Stimulated activated naive CD8-positive, alpha-beta T cell treated with anti-CD3 and anti-CD28 coated beads, Interleukin-15, Interleukin-2, amounts not matched to agents 100 ng/mL and 50 ng/mL, for 24 hours (primary cell): ENCODE data around the gene AQP3.
A peak's percentile ranks its signal among the peaks of the same experiment; 100 is the strongest.

Experiments used
- H3K27ac Mint-ChIP-seq: one replicate; pipeline ENCODE4 v1.8.0; 2021; ENCODE audit warnings: mild to moderate bottlenecking, mixed read lengths
- H3K27me3 Mint-ChIP-seq: one replicate; pipeline ENCODE4 v1.8.0; 2021; ENCODE audit warnings: mixed read lengths
- H3K36me3 Mint-ChIP-seq: one replicate; pipeline ENCODE4 v1.8.0; 2021; ENCODE audit warnings: low read depth, mixed read lengths
- H3K4me1 Mint-ChIP-seq: one replicate; pipeline ENCODE4 v1.8.0; 2021; ENCODE audit warnings: low read depth, mixed read lengths
- H3K4me3 Mint-ChIP-seq: one replicate; pipeline ENCODE4 v1.8.0; 2021; ENCODE audit warnings: mild to moderate bottlenecking, mixed read lengths
- H3K9me3 Mint-ChIP-seq: one replicate; pipeline ENCODE4 v1.8.0; 2021; ENCODE audit warnings: mixed read lengths

The AQP3 gene

DNA sequence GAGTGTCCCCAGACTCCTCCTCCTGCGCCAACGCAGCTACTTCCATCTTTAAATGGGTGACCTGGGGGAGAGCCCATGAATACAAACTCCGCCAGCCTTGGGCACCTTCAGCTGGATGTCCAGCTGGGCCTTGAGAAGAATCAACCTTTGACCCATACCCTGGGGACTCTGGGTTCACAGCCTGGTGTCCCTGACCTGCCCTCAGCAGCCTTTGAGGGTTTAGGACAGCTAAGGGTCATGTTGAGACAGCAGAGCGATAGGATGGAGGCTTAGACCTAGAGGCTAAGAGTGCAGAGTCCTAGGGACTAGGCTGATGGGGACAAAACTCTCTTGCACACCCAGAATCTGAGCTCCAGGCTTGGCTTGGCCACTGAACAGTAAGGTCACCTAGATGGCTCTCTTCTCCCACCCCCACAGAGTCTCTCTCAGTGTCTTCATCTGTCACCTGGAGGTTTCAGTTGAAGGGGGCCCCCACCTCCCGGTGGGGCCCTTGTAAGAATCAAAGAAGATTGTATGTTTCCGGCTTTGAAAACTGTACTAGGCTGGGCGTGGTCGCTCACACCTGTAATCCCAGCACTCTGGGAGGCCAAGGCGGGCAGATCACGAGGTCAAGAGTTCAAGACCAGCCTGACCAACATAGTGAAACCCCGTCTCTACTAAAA lies 6.7 kb upstream of the AQP3 start:
- Mint-ChIP-seq H3K36me3 (no peaks in the 10 kb centered on the region), H3K27ac (peak overlapping the region; percentile 26), H3K9me3 (no peaks in the 10 kb centered on the region), H3K27me3 (no peaks in the 10 kb centered on the region), H3K4me3 (no peak overlapping the region), H3K4me1 (peaks cover 61% of the 10 kb centered on the region)

- Mint-ChIP-seq H3K27me3 (no peaks in the 10 kb centered on the region), H3K27ac (peak overlapping the region; percentile 58), H3K4me3 (no peak overlapping the region), H3K4me1 (peaks cover 55% of the 10 kb centered on the region), H3K36me3 (no peaks in the 10 kb centered on the region), H3K9me3 (no peaks in the 10 kb centered on the region)
Measured at GRCh38 chr9:33453286-33453860, 6.0 kb upstream of the AQP3 start.

DNA sequence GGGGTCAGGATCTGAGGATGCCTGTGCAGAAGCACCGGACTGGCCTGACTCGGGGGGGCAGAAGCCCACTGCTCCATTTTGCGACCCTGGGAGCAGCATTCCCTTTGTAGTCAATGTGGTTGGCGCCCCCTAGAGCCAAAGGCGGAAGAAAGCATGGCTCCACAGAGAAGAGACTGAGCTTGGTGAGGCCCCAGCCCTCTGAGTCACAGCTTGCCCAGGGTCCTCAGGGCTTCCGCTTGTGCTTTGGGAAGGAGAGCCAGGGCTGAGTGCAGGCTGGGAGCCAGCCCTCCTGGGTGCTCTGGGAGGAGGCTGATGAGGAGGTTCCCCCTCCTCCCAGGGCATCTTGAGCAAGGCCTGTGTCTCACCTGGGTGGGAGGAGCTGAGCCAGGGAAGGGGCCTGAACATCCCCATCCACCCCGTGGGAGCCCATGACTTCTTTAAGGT lies 5.5 kb upstream of the AQP3 start:
- Mint-ChIP-seq H3K27me3 (no peaks in the 10 kb centered on the region), H3K9me3 (no peaks in the 10 kb centered on the region), H3K27ac (peak overlapping the region; percentile 82), H3K4me3 (peak overlapping the region; percentile 41), H3K4me1 (peaks cover 57% of the 10 kb centered on the region), H3K36me3 (no peaks in the 10 kb centered on the region)

DNA sequence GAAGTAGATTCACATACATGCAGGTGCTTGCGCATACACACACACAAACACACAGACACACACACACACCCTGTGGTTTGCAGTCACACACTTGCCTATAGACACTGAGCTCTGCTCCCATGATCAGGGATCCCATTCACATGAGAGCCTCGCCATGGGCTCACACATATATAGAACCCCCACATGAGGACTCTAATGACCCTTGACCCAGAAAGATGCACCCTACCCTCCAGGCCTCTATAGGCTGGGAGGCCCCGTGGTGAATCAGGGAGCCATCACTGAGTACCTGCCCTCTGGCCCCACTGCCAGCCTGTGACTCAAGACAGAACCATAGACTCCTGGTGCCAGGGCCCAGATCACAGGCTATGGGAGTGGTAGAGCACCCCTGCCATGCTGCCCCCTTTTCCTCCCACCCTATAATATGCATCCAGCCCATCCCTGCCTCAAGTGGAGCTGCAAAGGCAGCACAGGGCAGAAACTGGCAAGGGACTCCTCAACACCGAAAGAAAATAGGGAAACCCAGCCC lies 3.3 kb upstream of the AQP3 start:
- H3K36me3 Mint-ChIP-seq, result no peaks in the 10 kb centered on the region
- no peak overlapping the region for H3K27ac Mint-ChIP-seq
- no peaks in the 10 kb centered on the region for H3K27me3 Mint-ChIP-seq
- H3K4me3 Mint-ChIP-seq, result no peak overlapping the region
- no peaks in the 10 kb centered on the region for H3K9me3 Mint-ChIP-seq
- peaks cover 56% of the 10 kb centered on the region for H3K4me1 Mint-ChIP-seq

- Mint-ChIP-seq H3K4me1 (peaks cover 62% of the 10 kb centered on the region), H3K27me3 (no peaks in the 10 kb centered on the region), H3K4me3 (no peak overlapping the region), H3K36me3 (no peaks in the 10 kb centered on the region), H3K27ac (no peak overlapping the region), H3K9me3 (no peaks in the 10 kb centered on the region)
Measured at GRCh38 chr9:33449715-33450114, 2.3 kb upstream of the AQP3 start.

GRCh38 chr9:33447799-33448553 lies 583 bp upstream of the AQP3 start:
- no peaks in the 10 kb centered on the region for H3K9me3 Mint-ChIP-seq
- H3K27me3 Mint-ChIP-seq, result no peaks in the 10 kb centered on the region
- H3K36me3 Mint-ChIP-seq, result no peaks in the 10 kb centered on the region
- H3K4me1 Mint-ChIP-seq, result peaks cover 46% of the 10 kb centered on the region
- peak overlapping the region; percentile 58 for H3K27ac Mint-ChIP-seq
- H3K4me3 Mint-ChIP-seq, result peak overlapping the region; percentile 77

GRCh38 chr9:33446240-33446945 lies 1.0 kb downstream of the AQP3 start:
- peaks cover 39% of the 10 kb centered on the region for H3K4me1 Mint-ChIP-seq

DNA sequence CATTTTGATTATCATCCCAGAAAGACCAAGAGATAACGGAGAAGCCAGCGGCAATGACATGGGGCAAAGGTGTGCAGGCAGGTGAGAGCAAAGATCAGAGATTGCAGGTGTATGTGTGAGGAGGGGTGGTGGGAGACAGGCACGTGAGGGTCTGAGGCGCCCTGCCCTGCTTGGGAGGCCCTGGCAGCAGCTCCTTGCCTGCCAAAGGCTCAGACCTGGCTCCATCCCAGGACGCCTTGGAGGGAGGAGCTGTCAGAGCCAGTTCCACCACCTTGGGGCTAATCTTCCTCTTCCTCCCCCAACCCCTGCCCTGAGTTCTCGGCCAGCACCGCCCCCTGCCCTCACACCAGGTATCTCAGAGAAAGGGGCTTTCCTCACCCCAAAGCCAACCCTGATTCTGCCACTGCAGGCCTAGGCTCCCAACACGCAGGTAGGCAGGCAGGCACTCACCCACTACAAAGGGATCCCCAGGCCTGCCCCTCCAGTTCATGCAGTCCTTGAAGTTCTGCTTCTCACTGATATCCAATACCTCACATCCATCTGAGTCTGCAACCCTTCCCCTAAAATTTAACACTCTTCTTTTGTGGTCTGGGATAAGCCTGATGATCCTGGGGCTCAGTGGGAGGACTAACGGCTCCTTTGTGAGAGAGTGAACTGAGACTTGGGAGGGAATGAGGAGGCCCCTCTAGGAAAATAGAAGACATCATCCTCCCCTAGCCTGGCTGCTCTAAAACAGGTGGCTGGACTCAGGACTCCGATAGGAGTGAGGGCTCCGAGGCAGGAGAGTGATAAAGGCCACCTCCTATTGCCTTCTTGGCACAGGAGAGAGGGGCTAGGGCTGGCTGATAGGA lies 1.8 kb downstream of the AQP3 start:
- no peaks in the 10 kb centered on the region for H3K9me3 Mint-ChIP-seq
- no peaks in the 10 kb centered on the region for H3K27me3 Mint-ChIP-seq
- H3K36me3 Mint-ChIP-seq, result no peaks in the 10 kb centered on the region
- H3K4me3 Mint-ChIP-seq, result peak overlapping the region; percentile 86
- no peak overlapping the region for H3K27ac Mint-ChIP-seq
- peaks cover 39% of the 10 kb centered on the region for H3K4me1 Mint-ChIP-seq

More at GRCh38 chr9:33446240-33446945, 1.0 kb downstream of the AQP3 start:
- H3K27me3 Mint-ChIP-seq, result no peaks in the 10 kb centered on the region
- H3K27ac Mint-ChIP-seq, result peak overlapping the region; percentile 88
- H3K9me3 Mint-ChIP-seq, result no peaks in the 10 kb centered on the region
- no peaks in the 10 kb centered on the region for H3K36me3 Mint-ChIP-seq
- peak overlapping the region; percentile 86 for H3K4me3 Mint-ChIP-seq

- Mint-ChIP-seq H3K27ac (no peak overlapping the region), H3K9me3 (no peaks in the 10 kb centered on the region), H3K4me1 (peaks cover 39% of the 10 kb centered on the region), H3K4me3 (no peak overlapping the region), H3K27me3 (no peaks in the 10 kb centered on the region), H3K36me3 (no peaks in the 10 kb centered on the region)
Measured at GRCh38 chr9:33443464-33444154, 3.8 kb downstream of the AQP3 start.

GRCh38 chr9:33443047-33443446 lies 4.3 kb downstream of the AQP3 start:
- Mint-ChIP-seq H3K36me3 (no peaks in the 10 kb centered on the region), H3K27me3 (no peaks in the 10 kb centered on the region), H3K27ac (no peak overlapping the region), H3K4me3 (no peak overlapping the region), H3K4me1 (peaks cover 33% of the 10 kb centered on the region), H3K9me3 (no peaks in the 10 kb centered on the region)

DNA sequence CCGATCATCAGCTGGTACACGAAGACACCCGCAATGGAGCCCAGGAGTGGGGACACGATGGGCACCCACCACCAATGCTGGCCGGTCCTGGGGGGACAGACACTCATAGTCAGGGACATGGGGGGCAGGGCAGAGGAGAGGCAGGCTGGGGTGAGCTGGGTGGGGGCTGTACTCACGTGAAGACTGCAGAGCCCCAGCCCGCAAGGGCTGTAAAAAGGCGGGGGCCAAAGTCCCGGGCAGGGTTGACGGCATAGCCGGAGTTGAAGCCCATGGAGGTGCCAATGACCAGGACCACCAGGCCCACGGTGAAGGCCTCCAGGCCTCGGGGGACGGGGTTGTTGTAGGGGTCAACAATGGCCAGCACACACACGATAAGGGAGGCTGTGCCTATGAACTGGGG lies 5.3 kb downstream of the AQP3 start:
- no peak overlapping the region for H3K4me3 Mint-ChIP-seq
- H3K27me3 Mint-ChIP-seq, result no peaks in the 10 kb centered on the region
- H3K9me3 Mint-ChIP-seq, result no peaks in the 10 kb centered on the region
- H3K27ac Mint-ChIP-seq, result no peak overlapping the region
- H3K4me1 Mint-ChIP-seq, result peaks cover 26% of the 10 kb centered on the region
- H3K36me3 Mint-ChIP-seq, result no peaks in the 10 kb centered on the region

DNA sequence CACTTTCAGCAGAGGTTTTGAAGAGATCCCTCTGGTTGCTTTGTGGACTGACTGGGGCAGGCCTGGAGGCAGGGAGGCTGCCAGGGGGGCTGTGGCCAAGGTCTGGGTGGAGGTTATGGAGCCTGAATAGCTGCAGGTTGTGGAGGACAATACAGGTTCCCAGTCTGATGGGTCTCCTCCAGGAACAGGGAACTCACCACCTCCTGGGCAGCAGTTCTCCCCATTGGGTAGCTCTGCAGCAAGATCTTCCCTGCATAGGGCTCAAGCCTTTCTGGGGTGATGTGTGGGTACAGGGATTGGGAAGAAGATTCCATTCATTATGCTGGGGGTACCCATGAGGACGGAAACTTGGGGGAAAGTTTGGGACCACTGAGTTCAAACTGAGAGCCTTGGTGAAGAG lies 6.8 kb downstream of the AQP3 start:
- no peaks in the 10 kb centered on the region for H3K36me3 Mint-ChIP-seq
- peaks cover 11% of the 10 kb centered on the region for H3K4me1 Mint-ChIP-seq
- no peaks in the 10 kb centered on the region for H3K27me3 Mint-ChIP-seq
- H3K27ac Mint-ChIP-seq, result no peak overlapping the region
- no peaks in the 10 kb centered on the region for H3K9me3 Mint-ChIP-seq
- no peak overlapping the region for H3K4me3 Mint-ChIP-seq

- no peaks in the 10 kb centered on the region for H3K36me3 Mint-ChIP-seq
- H3K9me3 Mint-ChIP-seq, result no peaks in the 10 kb centered on the region
- peaks cover 7% of the 10 kb centered on the region for H3K4me1 Mint-ChIP-seq
- H3K27me3 Mint-ChIP-seq, result no peaks in the 10 kb centered on the region
- H3K27ac Mint-ChIP-seq, result no peak overlapping the region
- H3K4me3 Mint-ChIP-seq, result no peak overlapping the region
Measured at GRCh38 chr9:33440204-33440603, 7.2 kb downstream of the AQP3 start.

DNA sequence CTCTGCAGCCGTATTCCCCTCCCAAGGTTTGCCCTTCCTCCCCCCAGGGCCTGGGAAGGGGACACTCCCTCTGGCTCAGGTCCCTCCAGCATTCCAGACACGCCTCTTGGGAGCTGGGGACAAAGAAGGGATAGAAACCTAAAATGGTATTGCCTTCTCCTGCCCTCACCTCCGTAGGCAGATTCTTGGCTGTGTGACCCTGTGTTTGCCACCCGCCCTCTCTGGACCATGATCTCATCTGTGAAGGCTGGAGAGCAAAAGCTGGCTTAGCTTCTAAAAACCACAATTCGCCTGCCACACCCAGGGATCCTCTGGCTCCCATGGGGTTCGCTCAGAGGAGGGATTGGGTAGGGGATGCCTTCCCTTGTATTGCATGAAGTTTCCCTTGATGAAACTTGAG lies 7.7 kb downstream of the AQP3 start:
- Mint-ChIP-seq H3K27ac (no peak overlapping the region), H3K4me1 (peaks cover 2% of the 10 kb centered on the region), H3K9me3 (no peaks in the 10 kb centered on the region), H3K4me3 (no peak overlapping the region), H3K27me3 (no peaks in the 10 kb centered on the region), H3K36me3 (no peaks in the 10 kb centered on the region)
